T-helper 1 cell treated with Interleukin-12 subunit alpha and Interleukin-12 subunit beta and Interleukin-4 antibody, amounts not matched to agents 30 μg/mL and 1 μg/mL, for 36 hours (primary cell): ENCODE data around the gene SGCB.

Experiments
- H3K27ac Mint-ChIP-seq: one replicate; pipeline ENCODE4 v1.8.0; 2021; ENCODE audit warnings: mild to moderate bottlenecking, mixed read lengths
- H3K27me3 Mint-ChIP-seq: one replicate; pipeline ENCODE4 v1.8.0; 2021; ENCODE audit warnings: low read depth, mixed read lengths
- H3K36me3 Mint-ChIP-seq: one replicate; pipeline ENCODE4 v1.8.0; 2021; ENCODE audit warnings: low read depth, mixed read lengths
- H3K4me1 Mint-ChIP-seq: one replicate; pipeline ENCODE4 v1.8.0; 2021; ENCODE audit warnings: low read depth, mixed read lengths
- H3K4me3 Mint-ChIP-seq: one replicate; pipeline ENCODE4 v1.8.0; 2021; ENCODE audit warnings: mild to moderate bottlenecking, moderate library complexity, mixed read lengths
- H3K9me3 Mint-ChIP-seq: one replicate; pipeline ENCODE4 v1.8.0; 2021; ENCODE audit warnings: mixed read lengths

Gene SGCB

DNA sequence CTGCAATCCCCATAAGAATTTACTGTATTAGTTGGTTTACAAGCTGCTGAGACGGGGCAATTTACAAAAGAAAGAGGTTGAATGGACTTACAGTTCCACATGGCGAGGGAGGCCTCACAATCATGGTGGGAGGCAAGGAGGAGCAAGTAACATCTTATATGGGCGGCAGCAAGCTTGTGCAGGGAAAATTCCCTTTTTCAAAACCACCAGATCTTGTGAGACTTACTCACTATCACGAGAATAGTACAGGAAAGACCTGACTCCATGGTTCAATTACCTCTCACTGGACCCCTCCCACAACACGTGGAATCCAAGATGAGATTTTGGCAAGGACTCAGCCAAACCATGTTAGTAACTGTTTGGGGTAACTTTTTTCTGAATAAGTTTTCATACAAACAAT is 11.2 kb upstream of the SGCB start:
- Mint-ChIP-seq H3K36me3 (no peaks in the 10 kb centered on the region), H3K9me3 (no peaks in the 10 kb centered on the region), H3K27ac (no peak overlapping the region), H3K4me1 (peaks cover 12% of the 10 kb centered on the region), H3K4me3 (no peak overlapping the region), H3K27me3 (peaks cover 68% of the 10 kb centered on the region)

GRCh38 chr4:52045028-52045427 is 6.9 kb upstream of the SGCB start:
- Mint-ChIP-seq H3K4me1 (no peaks in the 10 kb centered on the region), H3K4me3 (no peak overlapping the region), H3K27ac (no peak overlapping the region), H3K36me3 (no peaks in the 10 kb centered on the region), H3K9me3 (no peaks in the 10 kb centered on the region), H3K27me3 (peaks cover 64% of the 10 kb centered on the region)

DNA sequence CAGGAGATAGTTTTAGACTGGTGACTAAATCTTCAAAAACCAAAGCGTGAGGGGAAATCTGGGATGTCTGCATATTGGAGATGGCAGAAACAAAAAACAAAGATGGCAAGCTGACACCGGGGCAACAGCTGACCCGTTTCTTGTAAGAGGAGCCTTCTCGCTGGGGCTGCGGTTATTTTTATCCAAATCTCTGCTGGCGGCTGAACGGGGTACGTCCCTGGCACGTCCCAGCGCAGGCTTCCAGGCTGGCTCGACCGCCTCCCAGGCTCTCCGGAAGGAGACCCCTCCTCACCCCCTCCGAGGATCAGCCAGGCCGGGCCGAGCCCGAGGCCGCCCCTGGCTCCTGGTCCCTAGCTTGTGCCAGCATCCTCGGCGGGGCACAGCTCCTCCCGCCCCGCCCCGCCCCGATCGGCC is 403 bp downstream of the SGCB start:
- Mint-ChIP-seq H3K36me3 (peaks cover 7% of the 10 kb centered on the region), H3K27me3 (peaks cover 33% of the 10 kb centered on the region), H3K27ac (peak overlapping the region; percentile 51), H3K4me1 (peaks cover 24% of the 10 kb centered on the region), H3K4me3 (peak overlapping the region; percentile 82), H3K9me3 (no peaks in the 10 kb centered on the region)

GRCh38 chr4:52036886-52037530 is 1.1 kb downstream of the SGCB start:
- H3K4me3 Mint-ChIP-seq = peak overlapping the region; percentile 82
- peaks cover 7% of the 10 kb centered on the region for H3K36me3 Mint-ChIP-seq
- peaks cover 24% of the 10 kb centered on the region for H3K4me1 Mint-ChIP-seq
- H3K9me3 Mint-ChIP-seq = no peaks in the 10 kb centered on the region
- H3K27me3 Mint-ChIP-seq = peaks cover 28% of the 10 kb centered on the region
- peak overlapping the region; percentile 51 for H3K27ac Mint-ChIP-seq

DNA sequence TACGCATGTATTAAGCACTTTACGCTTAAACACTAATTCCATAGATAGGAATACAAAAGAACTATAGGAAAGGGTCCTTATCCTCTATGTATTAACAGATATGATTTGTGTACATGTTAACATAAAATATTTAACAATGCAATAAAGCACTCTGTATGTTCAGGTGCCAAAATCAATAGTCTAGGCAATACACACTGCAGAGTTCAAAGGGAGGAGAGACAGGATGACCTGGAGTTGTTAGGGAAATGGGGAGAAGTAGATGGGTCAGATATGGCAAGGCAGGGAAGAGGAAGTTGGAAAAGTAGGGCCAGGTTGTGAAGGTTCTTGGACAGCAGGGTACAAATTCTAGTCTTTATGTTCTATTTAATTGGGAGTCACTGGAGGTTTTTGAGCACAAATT is 2.9 kb downstream of the SGCB start:
- Mint-ChIP-seq H3K36me3 (peaks cover 10% of the 10 kb centered on the region), H3K27ac (no peak overlapping the region), H3K27me3 (peaks cover 14% of the 10 kb centered on the region), H3K4me3 (no peak overlapping the region), H3K9me3 (no peaks in the 10 kb centered on the region), H3K4me1 (peaks cover 27% of the 10 kb centered on the region)

- Mint-ChIP-seq H3K4me3 (no peak overlapping the region), H3K27ac (no peak overlapping the region), H3K9me3 (no peaks in the 10 kb centered on the region), H3K36me3 (peaks cover 17% of the 10 kb centered on the region), H3K27me3 (no peaks in the 10 kb centered on the region), H3K4me1 (peaks cover 15% of the 10 kb centered on the region)
Measured at GRCh38 chr4:52032005-52032404, 6.1 kb downstream of the SGCB start.

DNA sequence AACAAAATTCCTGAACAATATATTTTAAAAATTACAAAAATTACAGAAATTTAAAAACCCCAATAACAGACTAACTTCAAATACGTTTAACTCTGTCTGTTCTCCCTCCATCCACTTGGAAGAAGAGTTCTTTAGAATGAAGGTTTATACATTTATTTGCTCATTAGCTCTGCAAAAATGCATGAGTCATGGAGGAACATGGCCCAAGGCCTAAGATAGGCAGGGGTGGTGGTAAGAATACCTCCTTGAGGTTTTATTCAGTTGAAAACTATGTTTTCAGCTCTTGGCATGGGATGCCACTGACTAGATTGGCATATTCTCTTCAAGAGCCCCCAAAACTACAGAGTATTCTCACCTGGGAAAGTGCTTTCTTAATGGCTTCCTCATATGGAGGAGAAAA is 9.1 kb downstream of the SGCB start:
- peaks cover 2% of the 10 kb centered on the region for H3K4me1 Mint-ChIP-seq
- no peaks in the 10 kb centered on the region for H3K9me3 Mint-ChIP-seq
- no peak overlapping the region for H3K27ac Mint-ChIP-seq
- no peak overlapping the region for H3K4me3 Mint-ChIP-seq
- H3K27me3 Mint-ChIP-seq = no peaks in the 10 kb centered on the region
- H3K36me3 Mint-ChIP-seq = peaks cover 12% of the 10 kb centered on the region

GRCh38 chr4:52019936-52020657 is 18.0 kb downstream of the SGCB start, which contains the start of gene LRRC66:
Gene LRRC66, minus strand, starts transcription at chr4:52020363. Its CDS starts 2,750 bp downstream, at chr4:52017613.
- Mint-ChIP-seq H3K27me3 (no peaks in the 10 kb centered on the region), H3K36me3 (peaks cover 4% of the 10 kb centered on the region), H3K4me1 (peaks cover 1% of the 10 kb centered on the region), H3K9me3 (no peaks in the 10 kb centered on the region), H3K27ac (no peak within 1 kb of the TSS), H3K4me3 (no peak within 1 kb of the TSS)

GRCh38 chr4:52017814-52018213 is 20.3 kb downstream of the SGCB start:
- no peaks in the 10 kb centered on the region for H3K27me3 Mint-ChIP-seq
- H3K4me3 Mint-ChIP-seq = no peak overlapping the region
- no peaks in the 10 kb centered on the region for H3K9me3 Mint-ChIP-seq
- no peaks in the 10 kb centered on the region for H3K36me3 Mint-ChIP-seq
- no peak overlapping the region for H3K27ac Mint-ChIP-seq
- H3K4me1 Mint-ChIP-seq = peaks cover 1% of the 10 kb centered on the region

GRCh38 chr4:52016981-52017380 is 21.1 kb downstream of the SGCB start:
- Mint-ChIP-seq H3K27ac (no peak overlapping the region), H3K4me1 (peaks cover 1% of the 10 kb centered on the region), H3K4me3 (no peak overlapping the region), H3K36me3 (no peaks in the 10 kb centered on the region), H3K27me3 (no peaks in the 10 kb centered on the region), H3K9me3 (no peaks in the 10 kb centered on the region)

GRCh38 chr4:52015366-52015765 is 22.7 kb downstream of the SGCB start:
- Mint-ChIP-seq H3K4me3 (no peak overlapping the region), H3K27me3 (no peaks in the 10 kb centered on the region), H3K9me3 (no peaks in the 10 kb centered on the region), H3K27ac (no peak overlapping the region), H3K36me3 (no peaks in the 10 kb centered on the region), H3K4me1 (no peaks in the 10 kb centered on the region)

GRCh38 chr4:52014903-52015302 is 23.2 kb downstream of the SGCB start:
- Mint-ChIP-seq H3K4me1 (no peaks in the 10 kb centered on the region), H3K9me3 (no peaks in the 10 kb centered on the region), H3K27me3 (no peaks in the 10 kb centered on the region), H3K36me3 (no peaks in the 10 kb centered on the region), H3K4me3 (no peak overlapping the region), H3K27ac (no peak overlapping the region)

DNA sequence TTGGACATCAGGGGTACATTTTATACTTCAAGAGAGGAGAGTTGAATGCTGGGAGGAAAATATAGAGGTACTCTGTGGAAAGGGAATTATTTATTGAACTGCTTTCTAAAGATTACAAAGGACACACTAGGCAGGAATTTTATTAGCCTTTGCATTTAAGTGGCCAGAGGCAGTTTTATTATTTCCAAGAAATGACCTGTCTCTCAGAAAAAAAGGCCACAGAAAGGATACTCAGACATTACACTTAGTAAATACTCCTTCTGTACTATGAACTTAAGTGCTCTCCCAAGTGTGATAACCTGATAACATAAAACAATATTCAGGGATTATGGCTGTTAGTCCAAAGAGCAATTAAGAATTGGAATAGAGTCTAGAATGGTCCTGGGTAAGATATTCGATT is 25.4 kb downstream of the SGCB start:
- Mint-ChIP-seq H3K36me3 (no peaks in the 10 kb centered on the region), H3K27ac (no peak overlapping the region), H3K9me3 (no peaks in the 10 kb centered on the region), H3K4me3 (no peak overlapping the region), H3K4me1 (no peaks in the 10 kb centered on the region), H3K27me3 (no peaks in the 10 kb centered on the region)

GRCh38 chr4:52010986-52011385 is 27.1 kb downstream of the SGCB start:
- H3K27me3 Mint-ChIP-seq = no peaks in the 10 kb centered on the region
- no peaks in the 10 kb centered on the region for H3K4me1 Mint-ChIP-seq
- H3K9me3 Mint-ChIP-seq = no peaks in the 10 kb centered on the region
- H3K4me3 Mint-ChIP-seq = no peak overlapping the region
- H3K36me3 Mint-ChIP-seq = no peaks in the 10 kb centered on the region
- H3K27ac Mint-ChIP-seq = no peak overlapping the region

- Mint-ChIP-seq H3K4me3 (no peak overlapping the region), H3K4me1 (no peaks in the 10 kb centered on the region), H3K9me3 (no peaks in the 10 kb centered on the region), H3K27me3 (no peaks in the 10 kb centered on the region), H3K27ac (no peak overlapping the region), H3K36me3 (no peaks in the 10 kb centered on the region)
Measured at GRCh38 chr4:52006887-52007286, 31.2 kb downstream of the SGCB start.
